Osteoblast (primary cell): Measurements from ENCODE around the gene JPH3. TPM values are rescaled to one million over a fixed set of nuclear protein-coding genes. Genes with fewer than 3 reads are reported as not detected.

Source experiments
- DNase-seq: peaks from one replicate; pipeline ENCODE4 v3.0.0; 2011; ENCODE audit warnings: low spot score, mixed read lengths; ENCODE audit not compliant: insufficient read length; ENCODE audit errors: missing footprints
- H2AFZ ChIP-seq: 2 replicates; pipeline ENCODE4 v1.6.0; 2011; ENCODE audit warnings: mild to moderate bottlenecking, low read length
- H3K27ac ChIP-seq: 2 replicates; pipeline ENCODE4 v1.5.1; 2011; ENCODE audit warnings: mild to moderate bottlenecking, low read depth, low read length, moderate library complexity
- H3K27me3 ChIP-seq: 2 replicates; pipeline ENCODE4 v1.6.0; 2012; ENCODE audit warnings: mild to moderate bottlenecking, control low read depth, inconsistent platforms, low read length, moderate library complexity; ENCODE audit not compliant: insufficient read depth
- H3K36me3 ChIP-seq: 2 replicates; pipeline ENCODE4 v1.5.1; 2011; ENCODE audit warnings: mild to moderate bottlenecking, low read length, control low read depth, moderate library complexity; ENCODE audit not compliant: insufficient read depth
- H3K4me1 ChIP-seq: 2 replicates; pipeline ENCODE4 v1.5.1; 2011; ENCODE audit warnings: mild to moderate bottlenecking, low read length, control low read depth, moderate library complexity; ENCODE audit not compliant: insufficient read depth
- H3K4me2 ChIP-seq: 2 replicates; pipeline ENCODE4 v1.6.0; 2011; ENCODE audit warnings: mild to moderate bottlenecking, low read length; ENCODE audit not compliant: insufficient read depth
- H3K4me3 ChIP-seq: fragments of 200-600 bp; sonication (generic); 3 replicates; pipeline ENCODE4 v1.5.1; 2012; ENCODE audit warnings: mild to moderate bottlenecking, low read length, inconsistent platforms; ENCODE audit not compliant: insufficient read depth
- H3K79me2 ChIP-seq: 2 replicates; pipeline ENCODE4 v1.6.0; 2012; ENCODE audit warnings: mild to moderate bottlenecking, low read length, control low read depth, inconsistent platforms; ENCODE audit not compliant: insufficient read depth
- H3K9me3 ChIP-seq: 2 replicates; pipeline ENCODE4 v1.5.1; 2011; ENCODE audit warnings: low read depth, low read length, control low read depth
- H4K20me1 ChIP-seq: 2 replicates; pipeline ENCODE4 v1.6.0; 2012; ENCODE audit warnings: mild to moderate bottlenecking, low read length, control low read depth; ENCODE audit not compliant: insufficient read depth
- total RNA-seq: library from RNA; depleted of rRNA; stranded (reverse); fragments of >200 nt; gene quantifications from 2 replicates; pipeline ENCODE4 v1.2.3, GENCODE V29; 2012
- TF ChIP-seq, protein P1 (sequence below): IDR thresholded peaks from 2 replicates; pipeline ENCODE4 v1.5.1; 2011; ENCODE audit warnings: mild to moderate bottlenecking, low read depth, low read length, moderate library complexity; ENCODE audit errors: extremely low read depth

The JPH3 gene
- total RNA-seq, 1 donor: not detected

DNA sequence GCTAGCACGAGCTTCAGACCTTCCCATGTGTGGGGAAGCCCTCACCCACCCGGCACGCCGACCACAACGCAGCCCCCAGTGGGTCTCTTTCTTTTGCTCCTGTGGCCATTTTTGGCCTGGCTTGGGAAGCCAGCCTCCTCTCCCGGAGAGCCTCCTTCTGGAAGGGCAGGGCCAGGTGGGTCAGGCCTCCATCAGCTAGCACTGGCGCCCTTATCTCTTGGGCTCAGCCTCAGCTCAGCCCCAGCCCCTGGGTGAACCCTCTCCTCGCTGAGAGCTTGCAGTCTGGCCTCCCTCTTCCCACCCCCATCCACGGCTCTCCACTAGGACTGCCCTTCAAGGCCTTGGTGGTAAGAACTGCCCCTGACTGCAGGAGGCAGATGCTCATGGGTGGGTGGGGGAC lies 14.7 kb upstream of the JPH3 start:
- Histone ChIP-seq H3K36me3 (no peaks in the 10 kb centered on the region), H3K27me3 (peaks cover 24% of the 10 kb centered on the region), H3K9me3 (no peaks in the 10 kb centered on the region), H3K27ac (no peak overlapping the region), H3K4me2 (no peak overlapping the region), H2AFZ (no peak overlapping the region), H3K79me2 (no peaks in the 10 kb centered on the region), H3K4me1 (peaks cover 19% of the 10 kb centered on the region), H3K4me3 (no peak overlapping the region), H4K20me1 (no peaks in the 10 kb centered on the region)
- TF ChIP-seq, protein P1, sequence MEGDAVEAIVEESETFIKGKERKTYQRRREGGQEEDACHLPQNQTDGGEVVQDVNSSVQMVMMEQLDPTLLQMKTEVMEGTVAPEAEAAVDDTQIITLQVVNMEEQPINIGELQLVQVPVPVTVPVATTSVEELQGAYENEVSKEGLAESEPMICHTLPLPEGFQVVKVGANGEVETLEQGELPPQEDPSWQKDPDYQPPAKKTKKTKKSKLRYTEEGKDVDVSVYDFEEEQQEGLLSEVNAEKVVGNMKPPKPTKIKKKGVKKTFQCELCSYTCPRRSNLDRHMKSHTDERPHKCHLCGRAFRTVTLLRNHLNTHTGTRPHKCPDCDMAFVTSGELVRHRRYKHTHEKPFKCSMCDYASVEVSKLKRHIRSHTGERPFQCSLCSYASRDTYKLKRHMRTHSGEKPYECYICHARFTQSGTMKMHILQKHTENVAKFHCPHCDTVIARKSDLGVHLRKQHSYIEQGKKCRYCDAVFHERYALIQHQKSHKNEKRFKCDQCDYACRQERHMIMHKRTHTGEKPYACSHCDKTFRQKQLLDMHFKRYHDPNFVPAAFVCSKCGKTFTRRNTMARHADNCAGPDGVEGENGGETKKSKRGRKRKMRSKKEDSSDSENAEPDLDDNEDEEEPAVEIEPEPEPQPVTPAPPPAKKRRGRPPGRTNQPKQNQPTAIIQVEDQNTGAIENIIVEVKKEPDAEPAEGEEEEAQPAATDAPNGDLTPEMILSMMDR: no peak
- DNase-seq: peak; percentile 55

DNA sequence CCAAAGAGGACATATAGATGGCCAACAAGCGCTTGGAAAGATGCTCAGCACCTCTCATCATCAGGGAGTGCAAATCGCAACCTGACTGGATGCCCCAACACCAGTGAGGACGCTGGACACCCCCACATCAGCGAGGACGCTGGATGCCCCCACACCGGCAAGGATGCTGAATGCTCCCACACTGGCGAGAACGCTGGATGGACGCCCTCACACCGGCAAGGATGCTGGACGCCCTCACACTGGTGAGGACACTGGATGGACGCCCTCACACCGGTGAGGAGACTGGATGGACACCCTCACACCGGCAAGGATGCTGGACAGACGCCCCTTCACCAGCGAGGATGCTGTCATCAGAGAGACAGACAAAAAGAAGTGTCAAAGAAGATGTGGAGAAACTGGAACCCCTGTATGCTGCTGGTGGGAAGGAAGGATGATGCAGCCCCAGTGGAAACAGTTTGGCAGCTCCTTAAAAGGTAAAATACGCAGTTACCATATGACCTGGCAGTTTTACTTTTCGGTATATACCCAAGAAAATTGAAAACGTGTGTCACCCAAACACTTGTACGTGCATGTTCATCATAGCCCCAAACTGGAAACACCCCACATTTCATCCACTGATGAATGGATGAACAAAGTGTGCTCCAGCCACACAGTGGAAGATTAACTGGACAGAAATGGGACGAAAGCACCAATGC lies 10.1 kb upstream of the JPH3 start:
- DNase-seq: peak; percentile 75
- Histone ChIP-seq H3K36me3 (no peaks in the 10 kb centered on the region), H3K9me3 (no peaks in the 10 kb centered on the region), H3K4me1 (no peaks in the 10 kb centered on the region), H3K27ac (no peak overlapping the region), H3K27me3 (peaks cover 25% of the 10 kb centered on the region), H2AFZ (no peak overlapping the region), H4K20me1 (no peaks in the 10 kb centered on the region), H3K4me2 (no peak overlapping the region), H3K79me2 (no peaks in the 10 kb centered on the region), H3K4me3 (no peak overlapping the region)
- TF ChIP-seq, protein P1: no peak

DNA sequence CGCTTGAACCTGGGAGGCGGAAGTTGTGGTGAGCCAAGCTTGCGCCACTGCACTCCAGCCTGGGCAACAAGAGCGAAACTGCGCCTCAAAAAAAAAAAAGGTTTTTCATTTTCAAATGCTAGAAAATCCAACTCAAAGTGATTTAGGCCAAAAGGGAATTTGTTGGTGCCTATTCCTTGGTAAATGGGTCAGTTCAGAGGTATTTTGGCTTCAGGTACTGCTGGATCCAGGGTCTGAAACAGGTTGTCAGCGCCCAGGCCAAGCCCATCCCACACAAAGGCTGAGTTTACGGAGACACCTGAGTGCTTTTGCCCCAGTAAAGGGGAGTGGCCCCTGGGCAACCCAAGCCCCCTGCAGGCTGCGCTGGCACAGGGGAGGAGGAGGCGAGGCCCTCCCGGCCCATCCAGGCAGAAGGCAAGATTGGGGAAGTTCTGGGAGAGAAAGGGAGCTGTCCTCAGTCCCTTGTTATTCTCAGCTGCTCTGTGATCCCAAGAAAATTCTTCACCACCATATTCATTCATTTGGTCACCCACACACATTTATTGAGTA lies 8.5 kb upstream of the JPH3 start:
- DNase-seq: peak; percentile 53
- no peak overlapping the region for H3K4me3 ChIP-seq
- peaks cover 2% of the 10 kb centered on the region for H3K4me1 ChIP-seq
- H3K27ac ChIP-seq: no peak overlapping the region
- TF ChIP-seq, protein P1: no peak
- H3K79me2 ChIP-seq: no peaks in the 10 kb centered on the region
- peaks cover 28% of the 10 kb centered on the region for H3K27me3 ChIP-seq
- H3K4me2 ChIP-seq: no peak overlapping the region
- H2AFZ ChIP-seq: no peak overlapping the region
- H3K36me3 ChIP-seq: no peaks in the 10 kb centered on the region
- H4K20me1 ChIP-seq: no peaks in the 10 kb centered on the region
- H3K9me3 ChIP-seq: no peaks in the 10 kb centered on the region

DNA sequence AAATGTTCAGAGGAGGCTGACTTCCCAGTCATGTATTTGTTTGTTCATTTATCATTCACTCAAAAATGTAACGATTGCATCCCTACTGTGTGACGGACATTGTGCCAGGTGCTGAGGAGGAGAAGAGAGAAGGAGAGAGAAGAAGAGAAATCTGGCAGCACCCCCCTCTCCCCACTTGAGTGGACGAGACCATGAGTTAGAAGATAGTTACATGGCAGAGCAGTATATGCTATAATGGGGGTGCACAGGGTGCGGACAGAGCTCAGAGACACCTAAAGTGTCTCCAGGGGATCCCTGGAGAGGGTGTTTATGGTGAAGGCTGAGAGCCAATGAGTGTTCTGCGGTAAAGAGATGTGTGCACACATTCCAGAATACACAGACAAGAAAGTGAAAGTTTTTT lies 6.6 kb upstream of the JPH3 start:
- Histone ChIP-seq H3K79me2 (no peaks in the 10 kb centered on the region), H3K4me2 (no peak overlapping the region), H3K4me1 (peaks cover 4% of the 10 kb centered on the region), H2AFZ (no peak overlapping the region), H4K20me1 (no peaks in the 10 kb centered on the region), H3K27ac (no peak overlapping the region), H3K9me3 (peaks cover 2% of the 10 kb centered on the region), H3K27me3 (peaks cover 34% of the 10 kb centered on the region), H3K36me3 (no peaks in the 10 kb centered on the region), H3K4me3 (no peak overlapping the region)
- peak; percentile 48 for DNase-seq
- TF ChIP-seq, protein P1: no peak
